PFSK-1 (cell line): ENCODE measurements around the gene YTHDF1.

Experiments
- FOXP2 ChIP-seq: optimal IDR thresholded peaks from 2 replicates; pipeline ENCODE3; 2011; ENCODE audit warnings: borderline replicate concordance, control low read depth, inconsistent platforms; ENCODE audit not compliant: insufficient read depth; ENCODE audit errors: extremely low read length, extremely low read depth
- POLR2AphosphoS5 ChIP-seq: IDR thresholded peaks from 2 replicates; pipeline ENCODE4 v1.6.1; 2012; ENCODE audit warnings: low read depth, mild to moderate bottlenecking, control low read depth, low read length, moderate library complexity
- SIN3A ChIP-seq: IDR thresholded peaks from 2 replicates; pipeline ENCODE4 v1.6.1; 2012; ENCODE audit warnings: mild to moderate bottlenecking, low read length, moderate library complexity, borderline replicate concordance; ENCODE audit not compliant: insufficient read depth
- TAF1 ChIP-seq: IDR thresholded peaks from 2 replicates; pipeline ENCODE4 v1.6.1; 2012; ENCODE audit warnings: low read length, control low read depth, borderline replicate concordance; ENCODE audit not compliant: insufficient read depth
- TF ChIP-seq, protein P1 (sequence below), 2 experiments: IDR thresholded peaks; 2 replicates each; pipeline versions ENCODE4 v1.6.1 to v1.8.0; 2011 to 2012; ENCODE audit warnings: low read depth in 2 of 2, low read length in 2 of 2, control low read depth in 1 of 2, inconsistent platforms in 1 of 2, mild to moderate bottlenecking in 1 of 2, moderate library complexity in 1 of 2; ENCODE audit not compliant: insufficient read depth in 1 of 2

DNA sequence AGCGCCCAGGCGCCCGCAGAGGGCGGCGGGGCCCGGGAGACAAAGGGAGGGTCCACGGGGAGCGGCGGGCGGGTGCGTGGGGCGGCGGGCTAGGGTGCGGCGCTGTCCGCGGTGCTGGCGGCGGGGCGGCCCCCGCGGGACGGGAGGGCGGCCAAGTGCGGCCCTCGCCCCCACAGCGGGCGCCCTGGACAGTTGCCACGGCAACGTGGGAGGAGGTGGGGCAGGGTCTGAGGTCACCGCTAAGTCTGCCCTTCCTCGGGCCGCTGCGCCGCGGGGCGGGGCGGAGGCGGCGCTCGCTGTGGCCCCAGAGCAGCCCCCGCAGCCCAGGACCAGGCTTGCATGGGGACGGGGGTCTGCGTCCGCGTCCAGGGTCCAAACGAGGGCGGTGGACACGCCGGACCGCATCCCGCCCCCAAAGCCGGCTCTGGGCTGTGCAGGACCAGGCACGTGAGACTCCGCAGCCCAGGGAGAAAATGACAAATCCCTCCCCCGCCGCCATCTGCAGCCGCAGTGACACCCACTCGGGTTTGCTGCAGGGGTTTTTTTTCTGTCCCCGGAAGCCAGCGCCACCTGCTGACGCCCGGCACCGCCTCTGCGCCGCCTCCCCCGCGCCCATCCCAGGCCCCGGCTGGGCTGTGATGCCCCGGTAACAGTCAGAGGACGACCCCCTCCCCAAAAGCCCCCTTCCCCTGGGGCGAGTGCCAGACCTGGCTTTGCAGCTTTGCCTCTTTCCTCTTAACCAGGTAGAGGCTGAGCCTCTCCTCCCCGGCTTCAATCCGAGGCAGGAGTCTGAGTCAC lies 36.8 kb downstream of the YTHDF1 start:
- TF ChIP-seq SIN3A (no peak), POLR2AphosphoS5 (no peak), FOXP2 (no peak), TAF1 (no peak)
- TF ChIP-seq, protein P1, sequence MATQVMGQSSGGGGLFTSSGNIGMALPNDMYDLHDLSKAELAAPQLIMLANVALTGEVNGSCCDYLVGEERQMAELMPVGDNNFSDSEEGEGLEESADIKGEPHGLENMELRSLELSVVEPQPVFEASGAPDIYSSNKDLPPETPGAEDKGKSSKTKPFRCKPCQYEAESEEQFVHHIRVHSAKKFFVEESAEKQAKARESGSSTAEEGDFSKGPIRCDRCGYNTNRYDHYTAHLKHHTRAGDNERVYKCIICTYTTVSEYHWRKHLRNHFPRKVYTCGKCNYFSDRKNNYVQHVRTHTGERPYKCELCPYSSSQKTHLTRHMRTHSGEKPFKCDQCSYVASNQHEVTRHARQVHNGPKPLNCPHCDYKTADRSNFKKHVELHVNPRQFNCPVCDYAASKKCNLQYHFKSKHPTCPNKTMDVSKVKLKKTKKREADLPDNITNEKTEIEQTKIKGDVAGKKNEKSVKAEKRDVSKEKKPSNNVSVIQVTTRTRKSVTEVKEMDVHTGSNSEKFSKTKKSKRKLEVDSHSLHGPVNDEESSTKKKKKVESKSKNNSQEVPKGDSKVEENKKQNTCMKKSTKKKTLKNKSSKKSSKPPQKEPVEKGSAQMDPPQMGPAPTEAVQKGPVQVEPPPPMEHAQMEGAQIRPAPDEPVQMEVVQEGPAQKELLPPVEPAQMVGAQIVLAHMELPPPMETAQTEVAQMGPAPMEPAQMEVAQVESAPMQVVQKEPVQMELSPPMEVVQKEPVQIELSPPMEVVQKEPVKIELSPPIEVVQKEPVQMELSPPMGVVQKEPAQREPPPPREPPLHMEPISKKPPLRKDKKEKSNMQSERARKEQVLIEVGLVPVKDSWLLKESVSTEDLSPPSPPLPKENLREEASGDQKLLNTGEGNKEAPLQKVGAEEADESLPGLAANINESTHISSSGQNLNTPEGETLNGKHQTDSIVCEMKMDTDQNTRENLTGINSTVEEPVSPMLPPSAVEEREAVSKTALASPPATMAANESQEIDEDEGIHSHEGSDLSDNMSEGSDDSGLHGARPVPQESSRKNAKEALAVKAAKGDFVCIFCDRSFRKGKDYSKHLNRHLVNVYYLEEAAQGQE (IDR thresholded peaks at IDR 0.05; ENCODE audit: insufficient read depth in 1 of 2, low read depth in 2 of 2, low read length in 2 of 2): peak; percentile 76 to 90; a peak in 3 of 4 replicates
